IPS-11a (cell line): ENCODE results near the gene GON7.
"Not testable (repeated sequence)": the region's sequence is repeated elsewhere in the genome, so short reads cannot be mapped to it uniquely, and the experiment has no call there.

Experiments
- H3K4me3 ChIP-seq: one replicate; pipeline ENCODE4 v1.5.1; 2013; ENCODE audit warnings: low read depth, low read length, control low read depth

Gene GON7

DNA sequence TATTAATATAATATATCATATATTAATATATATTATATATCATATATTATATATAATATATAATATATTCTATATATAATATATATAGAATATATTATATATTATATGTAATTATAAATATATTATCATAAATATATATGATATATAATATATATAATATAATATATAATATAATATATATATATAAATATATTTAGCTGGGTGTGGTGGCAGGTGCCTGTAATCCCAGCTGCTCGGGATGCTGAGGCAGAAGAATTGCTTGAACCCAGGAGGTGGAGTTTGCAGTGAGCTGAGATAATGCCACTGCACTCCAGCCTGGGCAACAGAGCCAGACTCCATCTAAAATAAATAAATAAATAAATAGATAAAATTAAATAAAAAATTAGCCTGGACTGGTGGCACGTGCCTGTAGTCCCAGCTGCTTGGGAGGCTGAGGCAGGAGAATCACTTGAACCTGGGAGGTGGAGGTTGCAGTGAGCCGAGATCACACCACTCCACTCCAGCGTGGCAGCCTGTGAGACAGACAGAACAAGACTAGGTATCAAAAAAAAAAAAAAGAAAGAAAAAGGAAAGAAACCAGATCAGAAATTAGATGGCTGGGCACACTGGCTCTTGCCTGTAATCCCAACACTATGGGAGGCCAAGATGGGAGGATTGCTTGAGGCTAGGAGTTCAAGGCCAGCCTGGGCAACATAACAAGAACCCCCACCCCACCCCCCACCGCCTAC is 47.1 kb downstream of the GON7 start:
- H3K4me3 ChIP-seq: not testable (repeated sequence)

DNA sequence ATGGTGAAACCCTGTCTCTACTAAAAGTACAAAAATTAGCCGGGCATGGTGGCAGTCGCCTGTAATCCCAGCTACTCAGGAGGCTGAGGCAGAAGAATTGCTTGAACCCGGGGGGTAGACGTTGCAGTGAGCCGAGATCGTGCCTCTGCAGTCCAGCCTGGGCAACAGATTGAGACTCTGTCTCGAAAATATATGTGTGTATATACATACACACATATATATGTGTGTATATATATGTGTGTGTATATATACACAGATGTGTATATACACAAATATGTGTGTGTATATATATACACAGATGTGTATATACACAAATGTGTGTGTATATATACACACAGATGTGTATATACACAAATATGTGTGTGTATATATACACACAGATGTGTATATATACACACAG is 48.5 kb downstream of the GON7 start:
- not testable (repeated sequence) for H3K4me3 ChIP-seq

DNA sequence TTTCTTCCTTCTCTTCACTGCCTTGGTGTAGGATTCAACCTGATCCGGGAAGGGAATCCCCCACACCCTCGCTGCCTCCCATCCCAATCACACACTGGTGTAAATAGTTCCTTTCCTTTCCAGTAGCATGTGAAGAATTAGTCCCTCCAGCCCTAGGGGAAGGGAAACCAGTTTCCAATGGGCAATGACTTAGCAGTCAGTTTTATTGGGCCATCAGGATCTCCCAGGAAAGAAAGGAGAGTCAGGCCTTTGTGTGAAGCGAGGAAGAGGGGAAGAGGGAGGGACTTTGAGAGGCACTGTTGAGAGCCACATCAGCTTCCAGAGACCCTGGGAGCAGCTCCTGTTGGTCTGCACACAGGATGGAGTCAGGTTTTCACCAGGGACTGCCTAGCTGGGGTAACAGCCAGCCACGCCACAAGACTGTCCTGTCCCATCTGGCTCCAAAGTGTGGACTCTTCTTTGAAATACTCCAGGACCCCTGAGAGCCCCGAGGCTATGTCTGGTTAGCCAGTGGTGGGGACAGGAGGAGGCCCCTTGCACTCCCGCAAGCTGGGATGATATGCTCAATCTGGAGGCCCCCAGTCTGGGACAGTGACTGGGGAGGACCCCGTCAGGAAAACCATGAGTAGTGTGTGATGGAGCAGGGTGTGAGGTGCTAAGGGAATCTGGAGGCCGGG is 50.0 kb downstream of the GON7 start:
- no peak overlapping the region for H3K4me3 ChIP-seq

DNA sequence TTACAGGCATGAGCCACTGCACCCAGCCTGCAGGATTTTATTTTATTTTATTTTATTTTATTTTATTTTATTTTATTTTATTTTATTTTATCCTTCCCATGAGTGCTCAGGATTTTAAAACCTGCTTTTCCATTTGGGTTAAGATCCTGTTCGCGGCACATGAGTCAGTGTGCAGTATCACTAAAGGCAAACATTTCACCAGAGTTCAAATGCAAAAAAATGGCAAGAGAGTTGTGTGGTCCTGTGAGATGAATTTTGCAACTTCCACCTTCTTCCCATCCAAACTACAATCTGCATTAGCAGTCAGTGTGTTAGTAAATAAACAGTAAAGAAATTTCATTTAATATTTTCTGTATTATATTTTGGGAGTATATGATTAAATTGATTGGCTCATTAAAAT is 51.2 kb downstream of the GON7 start:
- H3K4me3 ChIP-seq: no peak overlapping the region

DNA sequence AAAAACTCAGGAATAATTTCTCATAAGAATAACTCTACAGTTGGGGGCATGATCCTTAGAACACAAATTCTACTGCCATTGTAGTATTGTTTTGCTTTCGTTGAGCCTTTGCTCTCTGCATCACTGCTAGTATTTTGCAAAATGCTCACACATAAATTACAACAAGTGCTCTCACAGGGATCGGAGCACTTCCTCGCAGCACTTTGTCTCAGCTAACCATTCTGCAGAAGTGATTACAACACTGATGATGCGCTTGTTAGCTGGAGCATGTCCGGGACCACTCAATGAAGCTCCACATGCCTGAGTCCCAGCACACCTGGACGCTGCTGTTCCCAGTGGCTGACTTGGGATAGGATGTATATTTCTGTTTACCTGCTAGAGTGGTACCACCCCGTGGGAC is 53.7 kb downstream of the GON7 start:
- no peak overlapping the region for H3K4me3 ChIP-seq
